Measurements from ENCODE around the gene BLMH.

- TF ChIP-seq CTCF (conservative IDR thresholded peaks at IDR 0.05; ENCODE audit: low read depth, low read length) (no peak), EZH2 (IDR thresholded peaks at IDR 0.05; ENCODE audit: borderline replicate concordance, low read depth, low read length, poor library complexity, severe bottlenecking) (no peak)
Observed at GRCh38 chr17:30212750-30213149, 79.0 kb downstream of the BLMH start.

All from A673 (cell line).